Fibroblast of skin of scalp (primary cell): ENCODE measurements around the gene MRPL41.
"Not testable (repeated sequence)": the region's sequence is repeated elsewhere in the genome, so short reads cannot be mapped to it uniquely, and the experiment has no call there.

Experiments
- DNase-seq: peaks from one replicate; pipeline ENCODE4 v3.0.0-alpha.2; 2013

The MRPL41 gene

DNA sequence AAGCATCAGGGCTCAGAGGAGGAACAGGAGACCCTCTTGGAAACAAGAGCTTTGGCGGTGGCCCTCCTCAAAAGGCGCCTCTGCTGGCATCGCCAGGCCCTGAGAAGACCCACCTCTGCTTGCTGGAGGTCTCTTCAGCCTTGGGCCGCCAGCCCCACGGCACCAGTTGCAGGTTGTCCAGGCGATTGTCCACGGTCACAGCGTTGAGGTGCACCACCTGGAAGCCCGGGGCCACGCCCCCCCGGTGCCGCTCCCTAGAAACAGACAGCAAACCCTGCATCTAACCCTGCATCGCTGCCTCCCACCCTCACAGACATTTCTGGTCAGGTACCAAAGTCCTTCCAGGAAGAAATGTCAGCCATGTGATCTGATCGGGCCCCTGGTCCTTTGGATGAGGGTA, 35.2 kb downstream of the MRPL41 start:
- DNase-seq = no peak

DNA sequence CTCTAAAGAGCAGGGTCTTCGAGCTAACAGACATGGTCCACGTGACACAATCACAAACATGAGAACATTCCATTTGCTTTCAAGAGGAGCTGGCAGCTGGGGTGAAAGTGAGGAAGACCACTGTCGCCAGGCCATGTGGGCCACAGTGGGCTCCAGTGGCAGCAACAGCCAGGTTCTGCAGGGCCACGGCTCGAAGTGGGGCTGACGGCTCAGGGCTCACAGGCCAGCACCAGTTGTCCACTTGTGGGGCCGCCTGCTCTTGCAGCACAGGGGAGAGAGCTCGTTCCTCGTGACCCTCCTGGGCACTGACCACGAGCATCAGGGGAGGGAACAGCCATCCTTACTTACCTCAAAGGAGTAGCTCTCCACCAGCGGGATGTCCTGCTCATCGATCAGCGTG, 36.6 kb downstream of the MRPL41 start:
- DNase-seq = no peak

DNA sequence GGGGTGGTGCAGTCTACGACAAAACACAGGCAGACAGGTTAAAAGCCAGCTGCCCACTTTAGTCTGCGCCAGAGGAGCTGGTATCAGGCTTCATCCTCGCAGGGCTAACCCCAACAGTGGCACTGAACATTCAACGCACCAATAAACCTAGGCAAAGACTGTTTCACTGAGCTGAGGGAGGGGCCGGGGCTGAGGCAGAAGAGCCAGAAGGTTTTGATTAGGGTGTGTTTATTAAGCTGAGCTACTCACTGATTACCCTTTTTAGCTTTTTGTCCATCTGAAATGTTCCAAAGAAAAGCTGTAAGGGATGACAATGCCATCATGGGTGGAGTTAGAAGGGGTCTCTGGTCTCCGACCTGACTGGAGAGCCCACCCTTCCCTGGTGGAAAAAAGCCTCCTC, 37.2 kb downstream of the MRPL41 start:
- no peak for DNase-seq

DNA sequence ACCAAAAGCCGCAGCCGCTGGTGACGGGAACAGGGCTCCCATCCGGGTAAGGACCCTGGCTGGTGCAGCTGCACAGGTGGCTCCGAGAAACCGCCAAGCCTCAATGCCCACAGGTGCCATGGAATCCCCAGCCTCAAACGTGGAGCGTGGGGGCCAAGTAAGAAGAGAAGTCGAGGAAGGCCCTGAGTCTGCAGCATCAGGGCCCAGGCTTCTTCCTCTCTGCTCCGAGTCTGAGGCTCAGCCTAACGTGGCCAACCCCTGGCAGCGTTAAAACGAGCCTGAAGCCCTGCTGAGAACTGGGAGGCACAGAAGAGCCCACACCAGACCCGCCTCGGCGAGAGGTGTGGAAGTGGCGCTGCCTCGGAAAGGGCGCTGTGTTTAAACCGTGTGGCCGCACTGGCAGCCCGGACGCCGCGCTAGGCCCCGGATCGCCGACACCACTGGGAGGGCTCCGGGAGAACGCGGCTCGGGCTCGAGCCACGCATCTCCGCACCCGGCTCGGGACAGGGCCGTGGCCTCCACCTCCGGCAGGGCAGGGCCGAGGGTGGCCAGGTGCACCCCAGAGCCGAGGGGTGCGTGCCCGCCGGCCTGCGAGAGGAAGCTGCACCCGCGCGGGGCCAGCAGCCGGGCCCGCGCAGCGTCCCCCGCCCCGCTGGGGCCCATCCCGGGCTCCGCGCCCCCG, 37.9 kb downstream of the MRPL41 start:
- DNase-seq = no peak

- DNase-seq = no peak
These were observed 38.4 kb downstream of the MRPL41 start for GRCh38 chr9:137590123-137590468.

DNA sequence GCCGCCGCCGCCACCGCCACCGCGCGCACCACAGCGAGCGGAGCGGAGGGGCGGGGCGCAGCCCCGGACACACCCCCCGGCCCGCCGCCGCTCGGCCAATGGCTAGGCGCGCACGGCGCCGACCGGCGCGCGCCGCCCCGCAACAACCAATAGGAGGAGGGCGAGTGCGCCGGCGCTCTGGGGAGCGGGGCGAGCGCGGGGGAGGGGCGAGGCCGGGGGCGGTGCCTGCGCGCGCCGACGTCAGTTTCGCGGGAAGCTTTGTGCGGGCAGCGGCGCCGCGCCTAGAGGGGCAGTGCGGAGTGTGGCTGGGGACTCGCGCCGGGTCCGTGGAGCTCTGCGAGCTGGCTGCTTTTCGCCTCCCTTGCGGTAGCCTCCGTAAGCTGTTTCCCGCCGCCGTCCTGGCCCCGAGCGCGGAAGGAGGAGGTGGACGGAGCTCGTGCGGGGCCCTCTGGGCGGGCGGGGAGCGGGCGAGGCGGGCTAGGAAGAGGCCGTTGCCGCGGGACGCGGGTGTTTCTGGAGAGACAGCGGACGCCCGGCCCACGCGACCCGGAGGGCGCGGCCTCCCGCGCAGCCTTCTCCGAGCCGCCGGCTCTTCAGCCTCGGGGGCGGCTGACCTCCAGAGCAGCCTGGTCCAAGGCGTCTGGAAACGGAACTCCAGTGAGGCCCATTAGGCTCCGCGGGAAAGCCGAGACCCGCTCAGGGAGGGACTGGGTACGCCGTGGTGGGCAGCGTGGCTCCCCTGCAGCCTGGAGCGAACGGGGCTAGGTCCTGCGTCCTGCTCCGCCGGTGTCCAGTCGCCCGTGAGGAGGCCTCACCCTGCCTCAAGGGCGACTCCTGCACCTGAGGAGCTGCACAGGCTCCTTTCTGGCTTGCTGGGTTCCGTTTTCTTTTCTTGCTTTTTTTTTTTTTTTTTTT, 39.0 kb downstream of the MRPL41 start, which contains the start of gene ZMYND19:
ZMYND19 (minus strand) TSS at position 44 of the 915 bp plus-strand sequence. CDS start 249 bp downstream, outside the sequence.
- DNase-seq = peak; percentile 91

DNA sequence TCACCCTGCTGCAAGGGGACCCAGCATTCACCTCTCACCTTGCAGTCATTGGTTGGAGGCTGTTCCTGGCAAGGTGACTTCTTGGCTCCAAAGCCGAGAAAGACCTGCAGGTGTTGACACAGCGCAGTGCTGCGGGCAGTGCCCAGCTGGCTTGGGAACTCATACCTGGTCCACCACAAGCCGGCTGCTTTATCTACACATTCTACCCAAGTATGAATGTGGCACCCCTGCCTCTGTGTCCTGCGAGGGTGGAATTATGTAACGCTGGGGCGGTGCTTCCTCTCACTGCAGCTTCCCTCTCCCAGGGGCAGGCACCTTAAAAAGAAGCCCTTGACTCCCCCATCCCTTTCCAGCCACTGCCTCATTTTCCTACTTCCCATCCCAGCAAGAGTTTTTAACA, 41.1 kb downstream of the MRPL41 start:
- no peak for DNase-seq

- no peak for DNase-seq
These were observed 41.5 kb downstream of the MRPL41 start for GRCh38 chr9:137593176-137593575.

GRCh38 chr9:137596577-137596976, 44.9 kb downstream of the MRPL41 start:
- DNase-seq = not testable (repeated sequence)

DNA sequence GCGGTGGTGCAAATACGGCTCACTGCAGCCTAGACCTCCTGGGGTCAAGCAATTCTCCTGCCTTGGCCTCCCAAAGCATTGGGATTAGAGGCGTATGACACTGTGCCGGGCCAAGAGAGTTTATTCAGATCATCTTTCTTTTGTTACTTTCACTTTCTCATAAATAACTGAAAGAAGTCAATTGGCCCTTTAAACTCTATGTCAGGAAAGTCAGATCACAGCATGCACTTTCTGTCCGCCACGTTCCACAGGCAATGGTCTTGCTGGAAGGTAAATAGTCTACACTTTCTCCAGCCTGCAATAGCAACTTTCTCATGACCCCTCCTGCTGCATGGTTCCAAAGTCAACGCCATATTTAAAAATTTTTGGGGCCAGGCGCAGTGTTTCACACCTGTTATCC, 47.3 kb downstream of the MRPL41 start:
- no peak for DNase-seq
